Esophagus squamous epithelium (tissue), 4 donors: ENCODE results near the gene METAP1.
"Not testable (repeated sequence)": the region's sequence is repeated elsewhere in the genome, so short reads cannot be mapped to it uniquely, and the experiment has no call there.

Source experiments
- CTCF ChIP-seq, 6 experiments: fragments of 450-650 bp in 4 of 6; fragments of 200-600 bp in 2 of 6; sonication (generic) in 2 of 6; IDR thresholded peaks; one replicate each; pipeline ENCODE4 v1.5.1; 2016 to 2019; ENCODE audit warnings: antibody characterized with exemption in 6 of 6, mild to moderate bottlenecking in 4 of 6, moderate library complexity in 4 of 6
- POLR2A ChIP-seq, 4 donors: fragments of 450-650 bp; IDR thresholded peaks; one replicate each; pipeline ENCODE4 v1.6.1; 2017; ENCODE audit warnings: antibody characterized with exemption in 4 of 4, mild to moderate bottlenecking in 4 of 4, moderate library complexity in 3 of 4

DNA sequence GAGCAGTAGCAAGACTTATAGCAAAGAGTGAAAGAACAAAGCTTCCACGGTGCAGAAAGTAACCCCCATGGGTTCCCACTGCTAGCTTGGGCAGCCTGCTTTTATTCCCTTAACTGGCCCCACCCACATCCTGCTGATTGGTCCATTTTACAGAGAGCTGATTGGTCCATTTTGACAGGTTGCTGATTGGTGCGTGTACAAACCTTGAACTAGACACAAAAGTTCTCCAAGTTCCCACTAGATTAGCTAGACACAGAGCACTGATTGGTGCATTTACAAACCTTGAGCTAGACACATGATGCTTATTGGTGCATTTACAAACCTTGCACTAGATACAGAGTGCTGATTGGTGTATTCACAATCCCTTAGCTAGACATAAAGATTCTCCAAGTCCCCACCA, 2.7 kb upstream of the METAP1 start:
- TF ChIP-seq POLR2A, CTCF (IDR thresholded peaks at IDR 0.05): not testable (repeated sequence)
